SKM-1 (cell line): ENCODE results near the gene LITAFD.
"Not testable (repeated sequence)": the region's sequence is repeated elsewhere in the genome, so short reads cannot be mapped to it uniquely, and the experiment has no call there.

Source experiments
- DNase-seq: peaks from one replicate; lab custom pipeline; 2025; ENCODE audit not compliant: unreplicated experiment; lab: John Stamatoyannopoulos, UW

The LITAFD gene

DNA sequence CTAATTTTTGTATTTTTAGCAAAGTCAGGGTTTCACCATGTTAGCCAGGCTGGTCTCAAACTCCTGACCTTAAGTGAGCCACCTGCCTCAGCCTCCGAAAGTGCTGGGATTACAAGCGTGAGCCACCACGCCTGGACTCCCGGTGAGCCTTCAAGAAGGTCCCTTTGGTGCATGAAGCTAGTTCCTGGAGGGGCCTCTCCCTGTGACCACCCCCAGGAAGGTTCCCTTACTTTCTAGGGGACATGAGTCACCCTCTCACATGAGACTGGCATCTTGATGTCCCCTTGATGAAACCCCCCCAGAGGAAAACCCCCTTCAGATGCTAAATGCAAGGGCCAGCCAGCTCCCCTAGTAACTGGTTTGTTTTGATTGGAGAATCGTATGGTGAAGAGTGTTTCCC is 26.2 kb upstream of the LITAFD start:
- no peak for DNase-seq

- no peak for DNase-seq
Measured at GRCh38 chr16:8858994-8859912, 22.9 kb upstream of the LITAFD start.

DNA sequence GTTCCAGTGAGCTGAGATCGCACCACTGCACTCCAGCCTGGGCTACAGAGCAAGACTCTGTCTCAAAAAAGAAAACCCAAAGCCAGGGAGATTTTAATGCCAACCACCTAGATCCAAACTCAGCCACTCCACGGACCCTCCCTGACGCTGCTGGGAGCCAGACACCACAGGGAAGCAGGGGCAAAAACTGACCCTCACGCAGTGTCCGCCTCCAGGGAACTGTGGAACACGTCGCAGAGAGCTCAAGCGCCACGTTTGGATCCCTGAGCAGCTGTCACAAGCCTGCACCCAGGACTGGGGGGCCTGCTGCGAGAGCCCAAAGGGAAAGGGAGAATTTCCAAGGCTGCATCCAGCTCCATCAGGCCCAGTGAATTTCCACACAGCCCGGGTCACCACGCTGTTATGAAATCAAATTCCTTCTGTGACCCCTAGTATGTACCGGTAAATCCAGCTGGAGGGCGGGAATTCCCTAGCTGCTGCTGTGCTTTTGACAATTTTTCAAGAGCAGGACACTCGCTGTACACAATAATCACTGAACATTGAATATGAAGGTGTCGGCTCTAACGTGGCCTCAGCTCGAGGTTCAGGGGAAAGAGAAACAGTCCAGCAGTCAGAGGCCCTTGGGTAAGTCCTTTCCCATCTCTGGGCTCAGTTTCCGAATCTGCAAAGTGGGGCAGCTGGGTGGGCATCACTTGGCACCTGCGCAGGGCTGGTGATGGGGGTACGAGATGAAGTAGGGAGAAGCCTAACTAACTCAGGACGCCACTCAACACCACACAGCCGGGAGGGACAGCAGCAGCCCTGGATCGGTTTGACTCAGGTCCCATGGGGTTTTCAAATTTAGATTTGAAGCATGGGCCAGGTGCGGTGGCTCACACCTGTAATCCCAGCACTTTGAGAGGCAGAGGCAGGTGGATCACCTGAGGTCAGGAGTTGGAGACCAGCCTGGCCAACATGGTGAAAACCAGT is 22.0 kb upstream of the LITAFD start:
- DNase-seq, result no peak

GRCh38 chr16:8861563-8862308 is 20.4 kb upstream of the LITAFD start:
- DNase-seq, result no peak

GRCh38 chr16:8862309-8863130 is 19.6 kb upstream of the LITAFD start:
- no peak for DNase-seq

- DNase-seq, result no peak
Measured at GRCh38 chr16:8863594-8864424, 18.3 kb upstream of the LITAFD start.

DNA sequence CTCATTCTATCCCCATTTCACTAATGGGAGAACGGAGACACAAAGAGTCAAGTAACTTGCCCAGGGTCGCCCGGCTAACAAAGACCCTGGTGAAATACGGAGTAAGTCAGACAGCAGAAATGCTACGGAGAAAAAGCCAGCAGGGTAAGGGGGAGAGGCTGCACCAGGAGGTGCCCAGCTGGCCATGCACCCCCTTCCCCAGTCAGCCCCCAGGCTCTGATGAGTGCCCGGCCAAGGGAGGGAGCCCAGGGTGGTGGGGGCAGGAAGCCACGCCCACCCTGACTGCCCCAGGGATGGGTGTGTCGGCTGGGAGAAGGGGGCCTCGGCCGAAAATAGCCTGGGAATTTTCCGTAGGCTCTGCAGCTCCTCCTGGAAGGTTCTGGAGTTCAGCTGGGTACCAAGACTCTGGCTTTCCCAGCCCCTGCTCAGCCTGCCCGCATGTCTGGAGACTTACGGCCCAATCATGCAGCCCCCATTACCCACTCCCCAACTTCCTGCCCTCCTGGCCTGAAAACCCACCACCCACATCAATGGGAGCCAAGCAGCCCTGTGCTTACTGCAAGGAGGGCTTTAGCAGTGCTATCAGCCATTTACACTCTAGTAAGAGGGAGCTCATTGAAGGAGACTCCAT is 17.6 kb upstream of the LITAFD start:
- no peak for DNase-seq

- DNase-seq, result no peak
Measured at GRCh38 chr16:8865145-8865882, 16.8 kb upstream of the LITAFD start.

DNA sequence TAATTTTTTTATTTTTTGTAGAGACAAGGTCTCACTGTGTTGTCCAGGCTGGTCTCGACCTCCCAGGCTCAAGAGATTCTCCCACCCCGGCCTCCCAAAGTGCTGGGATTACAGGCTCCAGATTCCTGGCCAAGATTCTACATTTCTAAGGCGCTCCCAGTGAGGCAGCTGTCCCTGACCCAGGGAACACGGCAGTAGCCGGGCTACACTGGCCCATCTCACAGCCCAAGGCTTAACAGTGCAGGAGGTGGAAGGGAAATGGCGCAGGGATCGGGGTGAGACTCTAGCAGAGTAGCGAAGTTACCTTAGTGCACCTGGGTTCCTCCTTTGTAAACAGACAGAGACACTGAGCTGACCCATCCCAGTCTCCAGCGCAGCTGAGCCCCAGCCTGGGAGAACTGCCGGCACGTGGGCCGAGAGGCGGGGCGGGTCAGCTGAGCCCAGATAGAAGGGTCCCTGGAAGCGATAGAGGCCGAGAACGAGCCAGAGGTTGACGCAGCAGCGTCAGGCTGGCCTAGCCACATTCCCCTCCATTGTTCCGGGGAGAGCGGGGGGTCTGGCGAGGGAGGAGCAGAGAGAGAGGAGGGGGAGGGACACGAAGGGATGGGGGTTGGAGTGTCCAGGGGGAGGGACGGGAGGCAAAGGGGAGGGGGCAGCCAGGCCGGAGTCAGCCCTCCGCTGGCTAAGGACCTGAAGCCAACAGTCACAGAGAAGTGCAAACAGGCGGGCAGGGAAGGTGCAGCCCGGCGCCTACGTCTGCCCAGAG is 15.8 kb upstream of the LITAFD start:
- no peak for DNase-seq

DNA sequence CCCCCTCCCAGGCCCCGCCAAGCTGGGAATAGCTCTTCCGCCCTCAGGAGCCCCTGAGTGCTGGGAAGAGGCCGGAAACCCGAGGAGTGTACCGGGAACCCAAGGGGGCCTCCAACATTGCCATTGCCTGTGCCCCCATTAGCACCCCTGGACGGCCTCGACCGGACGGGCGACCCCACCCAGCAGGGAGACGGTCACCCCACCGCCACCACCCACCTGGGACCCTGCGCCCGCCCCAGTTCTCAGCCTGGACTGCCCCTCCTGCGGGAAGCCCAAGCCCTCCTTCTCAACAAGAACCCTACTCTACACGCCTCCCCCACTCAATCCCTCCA is 15.3 kb upstream of the LITAFD start:
- DNase-seq, result no peak

DNA sequence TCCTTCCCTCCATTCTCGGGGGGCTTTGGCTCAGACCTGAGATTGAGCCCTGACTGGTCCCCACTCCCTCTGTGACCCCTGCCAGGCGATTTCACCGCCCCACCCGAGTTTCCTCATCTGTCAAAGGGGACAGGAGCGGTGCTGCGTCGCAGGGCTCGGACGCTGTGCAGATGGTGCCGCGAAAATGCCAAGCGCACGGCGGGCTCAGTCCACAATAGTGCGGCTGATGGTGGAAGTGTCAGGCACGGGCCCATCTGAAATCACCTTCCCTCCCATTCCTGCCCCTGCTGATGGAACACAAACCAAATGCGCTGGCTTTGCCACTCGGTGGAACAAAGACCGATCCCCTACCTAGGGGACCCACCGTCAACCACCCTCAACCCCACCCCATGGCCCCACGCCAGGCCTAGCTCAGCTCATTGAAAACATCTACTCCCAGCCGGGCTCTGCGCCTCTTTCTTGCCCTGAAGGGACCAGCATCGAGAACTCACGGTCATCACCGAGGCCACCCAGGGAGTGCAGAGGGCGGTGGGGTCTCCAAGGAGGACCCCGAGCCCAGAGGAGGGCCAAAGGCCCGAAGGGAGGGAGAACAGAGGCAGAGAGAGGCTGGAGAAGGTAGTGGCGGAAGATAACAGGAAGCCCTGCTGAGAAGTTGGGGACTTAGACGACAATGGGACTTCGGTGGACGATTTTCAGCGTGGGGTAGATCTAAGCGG is 14.8 kb upstream of the LITAFD start:
- no peak for DNase-seq

DNA sequence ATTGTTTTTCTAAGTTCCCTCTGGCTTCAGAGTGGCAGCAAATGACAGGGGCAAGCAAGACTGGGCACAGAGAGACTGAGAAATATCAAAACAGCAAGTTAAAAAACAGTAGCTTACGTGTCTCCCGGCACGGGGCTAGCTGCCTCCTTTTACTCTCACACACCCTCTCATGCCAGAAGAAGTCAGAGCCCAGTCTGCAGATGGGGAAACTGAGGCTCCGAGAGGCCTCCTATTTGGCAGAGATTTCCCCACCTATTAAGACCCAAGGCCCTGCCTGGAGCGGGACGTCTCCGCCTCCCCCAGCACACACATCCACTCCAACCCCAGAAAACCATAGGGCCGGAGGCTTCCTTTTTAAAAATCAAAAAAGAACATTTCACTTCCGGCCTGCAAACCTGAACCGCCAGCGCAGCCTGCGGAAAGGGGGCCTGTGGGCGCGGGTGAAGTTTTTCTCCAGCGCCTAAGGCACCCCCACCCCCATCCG is 14.2 kb upstream of the LITAFD start:
- DNase-seq, result no peak

GRCh38 chr16:8868416-8869211 is 13.5 kb upstream of the LITAFD start, which contains the start of gene CARHSP1:
Gene CARHSP1, minus strand, starts transcription at chr16:8869006. Its CDS starts 9,678 bp downstream, at chr16:8859328.
- peak; percentile 87 for DNase-seq

- no peak for DNase-seq
Measured at GRCh38 chr16:8869212-8869987, 12.8 kb upstream of the LITAFD start.

DNA sequence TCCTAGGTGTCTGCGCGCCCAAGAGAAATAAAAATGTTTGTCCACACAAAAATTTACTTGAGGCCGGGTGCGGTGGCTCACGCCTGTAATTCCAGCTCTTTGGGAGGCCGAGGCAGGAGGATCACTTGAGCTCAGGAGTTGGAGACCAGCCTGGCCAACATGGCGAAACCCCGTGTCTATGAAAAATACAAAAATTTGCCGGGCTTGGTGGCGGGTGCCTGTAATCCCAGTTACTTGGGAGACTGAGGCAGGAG is 12.2 kb upstream of the LITAFD start:
- not testable (repeated sequence) for DNase-seq
